WERI-Rb-1 (cell line): ENCODE data around the gene ATP8B4.

Experiments used
- DNase-seq: peaks from one replicate; pipeline ENCODE4 v3.0.0-alpha.2; 2020
- H3K27ac ChIP-seq: fragments of 250-450 bp; sonication (Bioruptor Pico); 2 replicates; pipeline ENCODE4 v1.5.1; 2020; ENCODE audit warnings: mild to moderate bottlenecking, moderate library complexity
- H3K27me3 ChIP-seq: fragments of 250-450 bp; sonication (Bioruptor Pico); 2 replicates; pipeline ENCODE4 v1.5.1; 2021; ENCODE audit warnings: mild to moderate bottlenecking, low read depth, moderate library complexity; ENCODE audit not compliant: insufficient read depth, severe bottlenecking
- H3K36me3 ChIP-seq: fragments of 250-450 bp; sonication (Bioruptor Pico); 2 replicates; pipeline ENCODE4 v1.5.1; 2020; ENCODE audit warnings: mild to moderate bottlenecking, moderate library complexity
- H3K4me3 ChIP-seq: 2 replicates; pipeline ENCODE4 v1.5.1; 2011; ENCODE audit warnings: low read depth, mild to moderate bottlenecking, control low read depth, low read length
- H3K9me3 ChIP-seq: fragments of 250-450 bp; sonication (Bioruptor Pico); 2 replicates; pipeline ENCODE4 v1.5.1; 2021; ENCODE audit warnings: mild to moderate bottlenecking, moderate library complexity; ENCODE audit not compliant: severe bottlenecking
- TF ChIP-seq, protein P1 (sequence below): IDR thresholded peaks from 2 replicates; pipeline ENCODE4 v1.5.1; 2011; ENCODE audit warnings: low read depth, mild to moderate bottlenecking, control low read depth, inconsistent platforms, low read length

The ATP8B4 gene

DNA sequence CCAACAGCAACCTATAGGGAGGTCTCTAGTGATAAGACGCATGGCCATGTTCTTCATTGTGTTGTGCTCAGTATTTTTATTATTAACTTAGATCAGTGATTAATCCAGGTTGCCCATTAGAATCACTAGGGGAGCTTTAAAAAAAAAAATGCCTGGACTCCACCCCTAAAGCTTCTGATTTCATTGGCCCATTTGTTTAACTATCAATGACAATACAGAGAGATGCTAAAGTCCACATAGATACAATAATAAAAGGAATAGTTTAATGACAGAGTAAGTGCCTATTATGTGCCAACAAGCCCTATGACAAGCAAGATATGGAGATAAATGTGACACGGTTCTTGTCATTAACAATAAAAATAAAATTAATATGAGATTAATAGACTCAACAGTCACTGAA, 55.8 kb downstream of the ATP8B4 start:
- DNase-seq: no peak
- Histone ChIP-seq H3K27ac (no peak overlapping the region), H3K4me3 (no peak overlapping the region), H3K36me3 (no peaks in the 10 kb centered on the region), H3K9me3 (no peaks in the 10 kb centered on the region), H3K27me3 (no peaks in the 10 kb centered on the region)
- TF ChIP-seq, protein P1, sequence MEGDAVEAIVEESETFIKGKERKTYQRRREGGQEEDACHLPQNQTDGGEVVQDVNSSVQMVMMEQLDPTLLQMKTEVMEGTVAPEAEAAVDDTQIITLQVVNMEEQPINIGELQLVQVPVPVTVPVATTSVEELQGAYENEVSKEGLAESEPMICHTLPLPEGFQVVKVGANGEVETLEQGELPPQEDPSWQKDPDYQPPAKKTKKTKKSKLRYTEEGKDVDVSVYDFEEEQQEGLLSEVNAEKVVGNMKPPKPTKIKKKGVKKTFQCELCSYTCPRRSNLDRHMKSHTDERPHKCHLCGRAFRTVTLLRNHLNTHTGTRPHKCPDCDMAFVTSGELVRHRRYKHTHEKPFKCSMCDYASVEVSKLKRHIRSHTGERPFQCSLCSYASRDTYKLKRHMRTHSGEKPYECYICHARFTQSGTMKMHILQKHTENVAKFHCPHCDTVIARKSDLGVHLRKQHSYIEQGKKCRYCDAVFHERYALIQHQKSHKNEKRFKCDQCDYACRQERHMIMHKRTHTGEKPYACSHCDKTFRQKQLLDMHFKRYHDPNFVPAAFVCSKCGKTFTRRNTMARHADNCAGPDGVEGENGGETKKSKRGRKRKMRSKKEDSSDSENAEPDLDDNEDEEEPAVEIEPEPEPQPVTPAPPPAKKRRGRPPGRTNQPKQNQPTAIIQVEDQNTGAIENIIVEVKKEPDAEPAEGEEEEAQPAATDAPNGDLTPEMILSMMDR: no peak

DNA sequence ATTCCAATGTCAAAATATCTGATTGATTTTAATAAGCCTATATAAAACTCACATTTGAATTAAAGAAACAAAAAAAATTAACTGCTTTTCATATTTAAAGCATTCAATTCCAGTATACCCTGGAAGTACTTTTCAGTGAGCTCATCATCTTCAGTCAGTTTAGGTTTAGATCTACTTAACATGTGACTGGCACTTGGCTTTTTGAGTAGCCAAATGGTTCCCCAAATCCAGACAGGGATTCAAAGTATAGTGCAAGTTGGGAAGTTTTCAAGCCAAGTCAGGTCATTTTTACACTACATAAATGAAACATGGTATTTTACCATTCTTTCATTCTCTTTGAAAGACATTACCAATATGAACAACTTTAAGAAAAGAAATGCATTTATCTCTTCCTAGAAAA, 57.5 kb downstream of the ATP8B4 start:
- TF ChIP-seq, protein P1: no peak
- no peaks in the 10 kb centered on the region for H3K27me3 ChIP-seq
- no peaks in the 10 kb centered on the region for H3K9me3 ChIP-seq
- no peak for DNase-seq
- H3K4me3 ChIP-seq: no peak overlapping the region
- H3K27ac ChIP-seq: no peak overlapping the region
- H3K36me3 ChIP-seq: no peaks in the 10 kb centered on the region

DNA sequence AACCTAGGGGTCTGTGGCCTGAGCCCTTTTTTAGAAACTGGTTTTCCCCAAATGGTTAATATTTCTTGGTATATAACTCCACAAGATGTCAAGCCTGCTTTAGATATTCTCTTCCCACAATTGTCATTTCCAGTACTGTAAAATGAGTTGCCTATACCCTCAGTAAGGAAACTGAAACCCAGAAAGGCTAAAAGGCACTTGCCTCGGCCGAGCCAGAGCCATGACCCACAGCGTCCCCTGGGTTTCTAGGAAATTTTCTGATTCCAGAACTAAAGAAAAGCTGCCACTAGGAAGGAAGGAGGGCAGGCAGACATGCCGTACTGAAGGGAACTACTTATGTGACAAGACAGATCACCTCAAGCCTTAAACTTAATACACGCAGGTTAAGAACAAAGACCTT, 59.1 kb downstream of the ATP8B4 start:
- no peak for DNase-seq
- Histone ChIP-seq H3K9me3 (no peaks in the 10 kb centered on the region), H3K4me3 (no peak overlapping the region), H3K27ac (no peak overlapping the region), H3K27me3 (no peaks in the 10 kb centered on the region), H3K36me3 (no peaks in the 10 kb centered on the region)
- TF ChIP-seq, protein P1: no peak

DNA sequence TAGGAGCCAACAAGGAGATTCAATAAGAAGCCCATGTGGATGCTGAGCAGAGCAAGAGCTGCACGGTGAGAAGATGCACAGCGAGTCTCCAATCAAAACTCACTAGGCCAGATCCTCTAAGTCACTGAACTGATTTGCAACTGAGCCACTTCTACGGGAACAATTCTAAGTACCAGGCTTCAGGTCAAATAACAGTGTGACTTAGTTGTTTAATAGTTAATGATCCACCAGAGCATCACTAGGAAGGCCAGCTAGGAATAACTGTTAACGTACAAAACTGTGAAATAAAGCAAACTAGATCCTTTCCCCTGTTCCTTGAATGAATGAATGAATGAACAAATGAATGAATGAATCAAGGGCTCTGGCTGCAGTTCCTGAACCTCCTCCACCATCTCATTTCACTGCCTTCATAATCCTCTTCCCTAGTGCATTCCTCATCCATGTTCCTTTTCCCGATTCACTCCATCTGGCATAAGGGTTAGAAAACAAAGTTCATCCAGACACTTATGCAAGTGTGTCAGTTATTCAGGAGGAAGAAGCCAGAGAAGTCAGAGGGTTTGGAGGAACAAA, 59.7 kb downstream of the ATP8B4 start:
- DNase-seq: no peak
- Histone ChIP-seq H3K27ac (no peak overlapping the region), H3K27me3 (no peaks in the 10 kb centered on the region), H3K36me3 (no peaks in the 10 kb centered on the region), H3K9me3 (no peaks in the 10 kb centered on the region), H3K4me3 (no peak overlapping the region)
- TF ChIP-seq, protein P1: no peak

DNA sequence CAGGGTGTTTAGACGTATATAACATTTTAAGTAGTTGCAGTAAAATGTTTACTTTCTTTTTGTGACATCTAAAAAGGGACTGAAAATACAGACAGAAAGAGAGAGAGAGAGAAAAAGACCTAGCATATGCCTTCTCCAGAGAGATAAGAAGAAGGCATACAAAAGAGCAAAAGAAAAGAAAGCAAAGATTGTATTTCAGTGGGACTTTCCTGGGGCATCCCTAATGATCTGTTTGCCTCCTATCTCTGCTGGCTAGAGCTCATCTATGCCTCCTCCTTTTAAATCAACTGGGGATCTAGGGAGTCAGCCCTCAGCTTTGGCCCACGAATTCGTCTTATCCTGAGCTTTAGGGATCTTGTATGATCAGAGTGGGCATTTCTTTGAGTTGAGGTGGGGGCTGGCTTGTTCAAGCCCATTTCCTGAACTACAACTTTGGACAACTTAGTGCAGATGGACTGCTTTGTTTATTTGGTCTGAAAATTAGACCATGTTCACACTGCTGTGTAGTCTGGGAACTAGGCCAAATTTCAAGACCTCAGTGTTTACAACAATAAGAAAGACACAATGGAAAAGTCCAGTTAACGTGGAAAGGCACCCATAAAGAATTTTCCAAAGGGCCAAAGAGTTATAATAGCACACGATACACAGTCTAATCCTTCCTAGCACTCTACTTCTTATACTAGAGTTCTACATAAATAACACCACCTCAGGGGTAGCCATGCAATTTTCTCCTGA, 61.0 kb downstream of the ATP8B4 start:
- Histone ChIP-seq H3K4me3 (no peak overlapping the region), H3K36me3 (no peaks in the 10 kb centered on the region), H3K27me3 (no peaks in the 10 kb centered on the region), H3K27ac (no peak overlapping the region), H3K9me3 (no peaks in the 10 kb centered on the region)
- no peak for DNase-seq
- TF ChIP-seq, protein P1: no peak

DNA sequence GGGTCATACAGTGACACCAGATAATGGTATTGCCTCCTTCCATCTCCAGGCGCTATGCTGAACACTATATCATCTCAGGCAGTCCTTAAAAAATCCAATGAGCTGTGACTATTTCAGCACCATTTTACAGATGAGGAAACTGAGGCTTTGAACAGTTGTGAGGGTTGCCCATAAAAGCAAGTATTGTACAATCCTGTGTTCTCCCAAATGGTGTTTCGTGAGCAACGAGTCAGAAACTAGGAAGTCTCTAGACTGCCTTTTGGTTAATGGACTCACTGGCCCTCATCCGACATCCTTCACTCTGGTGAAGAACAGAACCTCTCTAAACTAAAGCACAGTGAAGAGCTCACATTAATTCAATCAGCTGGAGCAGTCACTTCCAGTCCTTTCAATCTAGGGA, 61.8 kb downstream of the ATP8B4 start:
- DNase-seq: no peak
- Histone ChIP-seq H3K4me3 (no peak overlapping the region), H3K36me3 (no peaks in the 10 kb centered on the region), H3K27ac (no peak overlapping the region), H3K27me3 (no peaks in the 10 kb centered on the region), H3K9me3 (no peaks in the 10 kb centered on the region)
- TF ChIP-seq, protein P1: no peak
